Tibial artery (tissue), 4 donors: ENCODE results near the gene RSPH9.

ENCODE experiments used
- DNase-seq, 2 donors: peaks; one replicate each; pipeline ENCODE4 v3.0.0-alpha.2; 2019
- H3K27ac ChIP-seq, 2 donors: fragments of 200-600 bp; sonication (generic) in 1 of 2; 1 replicate in 1 of 2; 2 replicates in 1 of 2; pipeline ENCODE4 v1.5.1; 2018 to 2019; ENCODE audit warnings: mild to moderate bottlenecking in 1 of 2
- H3K27me3 ChIP-seq, 2 donors: fragments of 200-600 bp; sonication (generic) in 1 of 2; one replicate each; pipeline versions ENCODE4 v1.5.1 to v1.6.0; 2016 to 2019
- H3K36me3 ChIP-seq, 3 donors: fragments of 200-600 bp; sonication (generic) in 2 of 3; one replicate each; pipeline ENCODE4 v1.5.1; 2016 to 2019; ENCODE audit warnings: mild to moderate bottlenecking in 2 of 3
- H3K4me1 ChIP-seq, 4 donors: fragments of 200-600 bp; sonication (generic) in 2 of 4; 1 replicate in 3 of 4; 2 replicates in 1 of 4; pipeline ENCODE4 v1.5.1; 2016 to 2019
- H3K4me3 ChIP-seq, 2 donors: fragments of 200-600 bp; sonication (generic) in 1 of 2; 1 replicate in 1 of 2; 2 replicates in 1 of 2; pipeline ENCODE4 v1.5.1; 2018 to 2019; ENCODE audit warnings: mild to moderate bottlenecking in 2 of 2
- H3K9me3 ChIP-seq, 3 donors: fragments of 200-600 bp; sonication (generic) in 1 of 3; one replicate each; pipeline ENCODE4 v1.5.1; 2016 to 2019
- CTCF ChIP-seq, 2 experiments: fragments of 200-600 bp in 1 of 2; fragments of 450-650 bp in 1 of 2; IDR thresholded peaks; one replicate each; pipeline ENCODE4 v1.5.1; 2017 to 2019; ENCODE audit warnings: antibody characterized with exemption in 2 of 2, mild to moderate bottlenecking in 1 of 2, moderate library complexity in 1 of 2
- intact Hi-C: fragments of 100-400 bp; cut with DNase I; formaldehyde crosslinking; loops from one replicate; pipeline ENCODE4 v1.15.0; 2023; ENCODE audit warnings: low total_unique reads

Gene RSPH9

GRCh38 chr6:43687437-43688347 is 42.9 kb downstream of the RSPH9 start, which contains the start of gene MRPS18A:
MRPS18A (minus strand) TSS chr6:43687791; CDS start chr6:43687779, 12 bp downstream.
- H3K36me3 ChIP-seq: peaks cover 0 to 4% (median 0%) of the 10 kb centered on the region in 3 donors
- peak within 1 kb of the TSS; percentile 80 to 84 for H3K27ac ChIP-seq
- peak in 1 of 2 experiments; percentile 7 for TF ChIP-seq CTCF (IDR thresholded peaks at IDR 0.05)
- peak; percentile 81 to 88 for DNase-seq
- H3K27me3 ChIP-seq: no peaks in the 10 kb centered on the region
- intact Hi-C loops: no loop called here
- peaks cover 0 to 19% (median 11%) of the 10 kb centered on the region in 4 donors for H3K4me1 ChIP-seq
- peak within 1 kb of the TSS; percentile 86 to 91 for H3K4me3 ChIP-seq
- no peaks in the 10 kb centered on the region for H3K9me3 ChIP-seq

- intact Hi-C loops: no loop called here
- Histone ChIP-seq H3K9me3 (no peaks in the 10 kb centered on the region), H3K36me3 (no peaks in the 10 kb centered on the region), H3K4me3 (no peak overlapping the region), H3K27me3 (no peaks in the 10 kb centered on the region), H3K27ac (no peak overlapping the region), H3K4me1 (peaks cover 0 to 19% (median 11%) of the 10 kb centered on the region in 4 donors)
- no peak for DNase-seq
- TF ChIP-seq CTCF (IDR thresholded peaks at IDR 0.05): no peak
Observed at GRCh38 chr6:43689421-43689820, 44.6 kb downstream of the RSPH9 start.

- TF ChIP-seq CTCF (IDR thresholded peaks at IDR 0.05): no peak
- DNase-seq: no peak
- H3K27ac ChIP-seq: no peak overlapping the region
- intact Hi-C loops: no loop called here
- peaks cover 0 to 9% (median 5%) of the 10 kb centered on the region in 4 donors for H3K4me1 ChIP-seq
- H3K4me3 ChIP-seq: no peak overlapping the region
- no peaks in the 10 kb centered on the region for H3K9me3 ChIP-seq
- peaks cover 0 to 14% of the 10 kb centered on the region in 2 donors for H3K27me3 ChIP-seq
- H3K36me3 ChIP-seq: no peaks in the 10 kb centered on the region
Observed at GRCh38 chr6:43695215-43695966, 50.6 kb downstream of the RSPH9 start.

GRCh38 chr6:43695967-43696291 is 51.1 kb downstream of the RSPH9 start:
- peaks cover 0 to 9% (median 5%) of the 10 kb centered on the region in 4 donors for H3K4me1 ChIP-seq
- no peak overlapping the region for H3K27ac ChIP-seq
- H3K9me3 ChIP-seq: no peaks in the 10 kb centered on the region
- no peaks in the 10 kb centered on the region for H3K36me3 ChIP-seq
- no peak for DNase-seq
- intact Hi-C loops: no loop called here
- peaks cover 0 to 14% of the 10 kb centered on the region in 2 donors for H3K27me3 ChIP-seq
- no peak overlapping the region for H3K4me3 ChIP-seq
- TF ChIP-seq CTCF (IDR thresholded peaks at IDR 0.05): no peak

GRCh38 chr6:43697421-43697820 is 52.6 kb downstream of the RSPH9 start:
- intact Hi-C loops: no loop called here
- no peak for TF ChIP-seq CTCF (IDR thresholded peaks at IDR 0.05)

More at GRCh38 chr6:43697421-43697820, 52.6 kb downstream of the RSPH9 start:
- Histone ChIP-seq H3K27me3 (peaks cover 0 to 14% of the 10 kb centered on the region in 2 donors), H3K4me1 (peaks cover 0 to 18% (median 10%) of the 10 kb centered on the region in 4 donors), H3K4me3 (no peak overlapping the region), H3K27ac (no peak overlapping the region), H3K36me3 (no peaks in the 10 kb centered on the region), H3K9me3 (no peaks in the 10 kb centered on the region)
- no peak for DNase-seq
